Ovary (tissue), 9 donors: ENCODE measurements around the gene NYAP1. TPM values are rescaled to one million over a fixed set of nuclear protein-coding genes. Genes with fewer than 3 reads are reported as not detected.
"Not testable (repeated sequence)": the region's sequence is repeated elsewhere in the genome, so short reads cannot be mapped to it uniquely, and the experiment has no call there.

Experiments used
- DNase-seq, 5 donors: peaks; one replicate each; pipeline ENCODE4 v3.0.0-alpha.2; 2019 to 2020
- H3K27ac ChIP-seq, 2 donors: fragments of 200-600 bp; one replicate each; pipeline versions ENCODE4 v1.5.1 to v1.8.0; 2019 to 2022
- H3K27me3 ChIP-seq: fragments of 200-600 bp; one replicate; pipeline ENCODE4 v1.8.0; 2022
- H3K36me3 ChIP-seq: fragments of 200-600 bp; sonication (generic); one replicate; pipeline ENCODE4 v1.5.1; 2019
- H3K4me1 ChIP-seq: one replicate; pipeline ENCODE4 v1.8.1; 2013; ENCODE audit warnings: mild to moderate bottlenecking, moderate library complexity; ENCODE audit not compliant: insufficient read depth
- H3K4me3 ChIP-seq: fragments of 200-600 bp; sonication (generic); one replicate; pipeline ENCODE4 v1.5.1; 2017
- H3K9me3 ChIP-seq, 2 donors: fragments of 200-600 bp in 1 of 2; sonication (generic) in 1 of 2; one replicate each; pipeline versions ENCODE4 v1.5.1 to v1.8.1; 2013 to 2019; ENCODE audit warnings: mild to moderate bottlenecking in 1 of 2, moderate library complexity in 1 of 2
- CTCF ChIP-seq, 3 donors: fragments of 450-650 bp in 2 of 3; fragments of 200-600 bp in 1 of 3; IDR thresholded peaks; one replicate each; pipeline versions ENCODE4 v1.5.1 to v1.8.0; 2016 to 2022; ENCODE audit warnings: antibody characterized with exemption in 3 of 3, mild to moderate bottlenecking in 1 of 3
- EP300 ChIP-seq: sonication (generic); formaldehyde crosslinking; IDR thresholded peaks from one replicate; pipeline ENCODE4 v1.6.1; 2017; ENCODE audit warnings: antibody characterized with exemption
- POLR2A ChIP-seq: fragments of 450-650 bp; IDR thresholded peaks from one replicate; pipeline ENCODE4 v1.6.1; 2017; ENCODE audit warnings: antibody characterized with exemption, mild to moderate bottlenecking, moderate library complexity
- WGBS, 3 donors: extraction: QIAGEN DNeasy Blood & Tissue Kit in 1 of 3; methylation state at CpG; one replicate each; pipeline versions ENCODE4 v1.1.5 to v1.1.7; 2013 to 2017; 5-methylcytosine and 5-hydroxymethylcytosine counted together
- intact Hi-C, 4 donors: fragments of 100-400 bp; cut with DNase I; formaldehyde crosslinking; loops; one replicate each; pipeline versions ENCODE4 v1.11.0 to v1.15.1; 2022 to 2023
- polyA plus RNA-seq, 2 donors: library from polyadenylated mRNA; stranded (reverse); fragments of 200-250 nt in 1 of 2; fragments of 350-450 nt in 1 of 2; fragmentation: Illumina TruSeq in 1 of 2; extraction: RNeasy Lipid Tissue Mini Kit (QIAGEN cat#74804) in 1 of 2; gene quantifications; one replicate each; pipeline ENCODE4 v1.2.3, GENCODE V29; 2013 to 2014
- total RNA-seq, 7 donors: library from RNA; depleted of rRNA in 2 of 7; stranded (reverse); fragments of >200 nt in 2 of 7; fragmentation: NEBNext Ultra II Directional in 3 of 7; extraction: Animal tissue kit (Norgen Biotek cat#: 25700) in 3 of 7; gene quantifications; one replicate each; pipeline versions ENCODE4 v1.1.0 to v1.2.4, GENCODE V29; 2016 to 2023
- donor health status: DM: no; HTN: no; CAD: no; lungs with moderate emphysema.
- donor health status: DM: no; HTN: no; CAD: no.
- donor health status: Bipolar disorder and iron deficiency.
- donor health status: DM: yes; HTN: yes; CAD: no.
- donor health status: DM: no; HTN: no; CAD: no.
- donor health status: DM: yes; HTN: yes; CAD: no.

The NYAP1 gene
- total and polyA plus RNA-seq, 9 donors: 0.28 to 10.1 (median 6.8) TPM

- H3K9me3 ChIP-seq: no peaks in the 10 kb centered on the region
- intact Hi-C loops: no loop called here
- no peak overlapping the region for H3K4me3 ChIP-seq
- H3K27me3 ChIP-seq: no peaks in the 10 kb centered on the region
- no peaks in the 10 kb centered on the region for H3K36me3 ChIP-seq
- peaks cover 2% of the 10 kb centered on the region for H3K4me1 ChIP-seq
- 72 to 79% (median 77%) methylated on average over 13 of the region's 13 CpGs for WGBS, 3 donors
- DNase-seq: peak in 2 of 5 donors; percentile 37 to 55
- TF ChIP-seq CTCF (IDR thresholded peaks at IDR 0.05) (no peak), POLR2A (no peak)
- peak overlapping the region; percentile 3 to 45 for H3K27ac ChIP-seq
Observed at GRCh38 chr7:100449190-100449795, 34.4 kb upstream of the NYAP1 start.

- Histone ChIP-seq H3K36me3 (no peaks in the 10 kb centered on the region), H3K27me3 (no peaks in the 10 kb centered on the region), H3K27ac (no peak overlapping the region), H3K4me3 (no peak overlapping the region), H3K4me1 (peaks cover 2% of the 10 kb centered on the region), H3K9me3 (no peaks in the 10 kb centered on the region)
- intact Hi-C loops: no loop called here
- no peak for TF ChIP-seq POLR2A
- TF ChIP-seq CTCF (IDR thresholded peaks at IDR 0.05): no peak
- TF ChIP-seq EP300: no peak
- DNase-seq: no peak
- WGBS, 3 donors: 76 to 84% (median 81%) methylated on average over 3 of the region's 3 CpGs
Observed at GRCh38 chr7:100452513-100452912, 31.2 kb upstream of the NYAP1 start.

GRCh38 chr7:100453854-100454253 lies 29.9 kb upstream of the NYAP1 start:
- DNase-seq, H3K27me3 ChIP-seq, H3K36me3 ChIP-seq, intact Hi-C loops, H3K9me3 ChIP-seq, H3K4me3 ChIP-seq, H3K27ac ChIP-seq, H3K4me1 ChIP-seq: not testable (repeated sequence)
- 91 to 94% (median 93%) methylated on average over 8 of the region's 8 CpGs for WGBS, 3 donors

GRCh38 chr7:100455206-100455605 lies 28.5 kb upstream of the NYAP1 start:
- DNase-seq: no peak
- Histone ChIP-seq H3K4me1 (peaks cover 2% of the 10 kb centered on the region), H3K4me3 (no peak overlapping the region), H3K27ac (no peak overlapping the region), H3K27me3 (no peaks in the 10 kb centered on the region), H3K36me3 (no peaks in the 10 kb centered on the region), H3K9me3 (no peaks in the 10 kb centered on the region)
- intact Hi-C loops: no loop called here
- 83 to 93% (median 89%) methylated on average over 3 of the region's 3 CpGs for WGBS, 3 donors
- TF ChIP-seq CTCF (IDR thresholded peaks at IDR 0.05) (no peak), POLR2A (no peak), EP300 (no peak)

- WGBS, 3 donors: 87 to 91% (median 87%) methylated on average over 14 of the region's 14 CpGs
- intact Hi-C loops: no loop called here
- H3K4me1 ChIP-seq: no peaks in the 10 kb centered on the region
Observed at GRCh38 chr7:100456562-100456961, 27.2 kb upstream of the NYAP1 start.

More at GRCh38 chr7:100456562-100456961, 27.2 kb upstream of the NYAP1 start:
- H3K36me3 ChIP-seq: no peaks in the 10 kb centered on the region
- H3K27me3 ChIP-seq: no peaks in the 10 kb centered on the region
- no peak overlapping the region for H3K27ac ChIP-seq
- H3K4me3 ChIP-seq: no peak overlapping the region
- DNase-seq: no peak
- H3K9me3 ChIP-seq: no peaks in the 10 kb centered on the region
- TF ChIP-seq CTCF (IDR thresholded peaks at IDR 0.05) (no peak), POLR2A (no peak), EP300 (no peak)
